HepG2 (cell line): ENCODE data around the gene FLYWCH1. TPM values are rescaled to one million over a fixed set of nuclear protein-coding genes. Genes with fewer than 3 reads are reported as not detected.
A peak's percentile ranks its signal among the peaks of the same experiment; 100 is the strongest.

Source experiments
- CREB1 ChIP-seq, 2 experiments: fragments of 450-650 bp in 1 of 2; IDR thresholded peaks; 2 replicates each; pipeline ENCODE4 v1.6.1; 2016 to 2017; ENCODE audit warnings: control low read depth in 1 of 2, mild to moderate bottlenecking in 1 of 2, missing compliant biosample characterization in 1 of 2, missing genetic modification characterization in 1 of 2
- CREM ChIP-seq, 2 experiments: sonication (generic) in 1 of 2; formaldehyde crosslinking in 1 of 2; IDR thresholded peaks; 2 replicates each; pipeline versions ENCODE4 v1.4.0 to v1.6.1; 2016 to 2020; ENCODE audit warnings: antibody characterized with exemption in 1 of 2, mild to moderate bottlenecking in 1 of 2, missing genetic modification reagents in 1 of 2
- FOXA3 ChIP-seq: IDR thresholded peaks from 2 replicates; pipeline ENCODE4 v1.6.1; 2016; ENCODE audit warnings: missing genetic modification reagents, missing compliant biosample characterization
- IRX3 ChIP-seq: sonication (generic); formaldehyde crosslinking; IDR thresholded peaks from 2 replicates; pipeline ENCODE4 v1.8.1; 2023; ENCODE audit warnings: mild to moderate bottlenecking, low read depth, missing genetic modification reagents, borderline replicate concordance
- KDM5A ChIP-seq: fragments of 200-600 bp; sonication (generic); IDR thresholded peaks from 2 replicates; pipeline ENCODE4 v1.7.0; 2018; ENCODE audit warnings: antibody characterized with exemption, mild to moderate bottlenecking, low read length, borderline replicate concordance
- KLF6 ChIP-seq: IDR thresholded peaks from 2 replicates; pipeline ENCODE4 v1.8.0; 2016; ENCODE audit warnings: missing biosample characterization, missing genetic modification reagents
- MAF1 ChIP-seq: sonication (generic); formaldehyde crosslinking; IDR thresholded peaks from 2 replicates; pipeline ENCODE4 v1.5.0; 2020; ENCODE audit warnings: missing genetic modification reagents, borderline replicate concordance
- NFYB ChIP-seq: sonication (generic); formaldehyde crosslinking; IDR thresholded peaks from 2 replicates; pipeline ENCODE4 v1.4.0; 2020; ENCODE audit warnings: missing genetic modification reagents
- NR2F1 ChIP-seq, 2 experiments: fragments of 450-650 bp in 1 of 2; formaldehyde crosslinking in 1 of 2; IDR thresholded peaks; 2 replicates each; pipeline versions ENCODE4 v1.5.0 to v1.6.1; 2016 to 2020; ENCODE audit warnings: mild to moderate bottlenecking in 1 of 2, missing compliant biosample characterization in 1 of 2, missing genetic modification reagents in 1 of 2, moderate library complexity in 1 of 2
- SOX6 ChIP-seq, 2 experiments: fragments of 450-650 bp in 1 of 2; sonication (generic) in 1 of 2; formaldehyde crosslinking in 1 of 2; IDR thresholded peaks; 2 replicates each; pipeline versions ENCODE4 v1.4.0 to v1.6.1; 2017 to 2020; ENCODE audit warnings: antibody characterized with exemption in 1 of 2, mild to moderate bottlenecking in 1 of 2, missing genetic modification reagents in 1 of 2
- SP5 ChIP-seq: IDR thresholded peaks from 2 replicates; pipeline ENCODE4 v1.6.1; 2016; ENCODE audit warnings: low read depth, borderline replicate concordance
- TBL1XR1 ChIP-seq: fragments of 150-350 bp; IDR thresholded peaks from 2 replicates; pipeline ENCODE4 v1.6.1; 2014; ENCODE audit warnings: borderline replicate concordance, low read length; ENCODE audit not compliant: partially characterized antibody
- ZNF33B ChIP-seq: sonication (generic); formaldehyde crosslinking; IDR thresholded peaks from 2 replicates; pipeline ENCODE4 v1.5.1; 2020; ENCODE audit warnings: mild to moderate bottlenecking, missing genetic modification reagents
- ZNF543 ChIP-seq: sonication (generic); formaldehyde crosslinking; IDR thresholded peaks from 2 replicates; pipeline ENCODE4 v1.4.0; 2020; ENCODE audit warnings: mild to moderate bottlenecking, missing genetic modification reagents
- polyA plus RNA-seq, 8 experiments: library from polyadenylated mRNA; depleted of rRNA in 3 of 8; stranded (reverse) in 7 of 8; unstranded in 1 of 8; fragments of >200 nt; fragmentation: Illumina TruSeq in 4 of 8; extraction: Trizol in 4 of 8; gene quantifications; 2 replicates each; pipeline versions ENCODE4 v1.2.1 to v1.2.3, GENCODE V29; 2011 to 2016; ENCODE audit warnings: low read depth in 4 of 8, missing spikeins in 1 of 8, mixed read lengths in 1 of 8; ENCODE audit not compliant: insufficient read depth in 1 of 8
- total RNA-seq, 5 experiments: library from RNA; depleted of rRNA; stranded (reverse); fragments of >200 nt; fragmentation: Illumina TruSeq; extraction: Trizol; gene quantifications; 2 replicates each; pipeline ENCODE4 v1.2.3, GENCODE V29; 2016; ENCODE audit warnings: low read depth in 1 of 5
- TF ChIP-seq, protein P1 (sequence below): sonication (generic); formaldehyde crosslinking; IDR thresholded peaks from 2 replicates; pipeline ENCODE4 v1.4.0; 2020; ENCODE audit warnings: missing genetic modification reagents
- TF ChIP-seq, protein P2 (sequence below): sonication (generic); formaldehyde crosslinking; IDR thresholded peaks from 2 replicates; pipeline ENCODE4 v1.8.1; 2023; ENCODE audit warnings: mild to moderate bottlenecking, missing genetic modification reagents
- TF ChIP-seq, protein P3 (sequence below): sonication (generic); formaldehyde crosslinking; IDR thresholded peaks from 2 replicates; pipeline ENCODE4 v1.4.0; 2020; ENCODE audit warnings: missing genetic modification reagents, mild to moderate bottlenecking, borderline replicate concordance

The FLYWCH1 gene
- total and polyA plus RNA-seq, 2 of the 13 experiments (the other 11 are each of a cell fraction or from before 2014, with no cell fraction given): 7.3 to 12.4 TPM

DNA sequence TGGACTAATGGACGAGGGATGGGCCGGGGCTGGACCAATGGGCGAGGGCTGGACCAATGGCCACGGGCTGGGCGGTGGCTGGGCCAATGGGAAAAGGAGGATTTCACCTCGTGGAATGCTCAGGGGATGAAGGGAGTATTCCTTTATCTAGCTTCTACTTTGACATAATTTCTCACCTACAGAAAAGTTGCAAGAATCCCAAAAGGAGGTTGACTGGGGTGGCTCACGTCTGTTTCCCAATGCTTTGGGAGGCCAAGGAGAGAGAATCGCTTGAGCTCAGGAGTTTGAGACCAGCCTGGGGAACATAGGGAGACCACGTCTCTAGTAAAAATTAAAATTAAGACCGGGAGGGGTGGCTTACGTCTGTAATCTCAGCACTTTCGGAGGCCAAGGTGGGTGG lies 5.7 kb upstream of the FLYWCH1 start (continued):
- TF ChIP-seq TBL1XR1 (no peak), NFYB (peak; percentile 86), MAF1 (CRISPR knock-in tag) (no peak), KLF6 (CRISPR knock-in tag) (no peak), IRX3 (CRISPR knock-in tag) (no peak), CREB1 (IDR thresholded peaks at IDR 0.05) (0 out of 2 replicates have a peak, but pooled peaks have one; percentile 51), CREB1 (CRISPR knock-in tag; IDR thresholded peaks at IDR 0.05) (no peak), ZNF543 (CRISPR knock-in tag) (no peak), CREM (IDR thresholded peaks at IDR 0.05) (peak; percentile 18; the same call in 1 of the 2 replicates), CREM (CRISPR knock-in tag; IDR thresholded peaks at IDR 0.05) (no peak), KDM5A (no peak), ZNF33B (no peak), FOXA3 (CRISPR knock-in tag) (0 out of 2 replicates have a peak, but pooled peaks have one; percentile 3), NR2F1 (CRISPR knock-in tag; IDR thresholded peaks at IDR 0.05) (no peak), SP5 (CRISPR knock-in tag) (0 out of 2 replicates have a peak, but pooled peaks have one; percentile 3), SOX6 (IDR thresholded peaks at IDR 0.05) (no peak), SOX6 (CRISPR knock-in tag; IDR thresholded peaks at IDR 0.05) (0 out of 2 replicates have a peak, but pooled peaks have one; percentile 10)
- TF ChIP-seq, protein P1, sequence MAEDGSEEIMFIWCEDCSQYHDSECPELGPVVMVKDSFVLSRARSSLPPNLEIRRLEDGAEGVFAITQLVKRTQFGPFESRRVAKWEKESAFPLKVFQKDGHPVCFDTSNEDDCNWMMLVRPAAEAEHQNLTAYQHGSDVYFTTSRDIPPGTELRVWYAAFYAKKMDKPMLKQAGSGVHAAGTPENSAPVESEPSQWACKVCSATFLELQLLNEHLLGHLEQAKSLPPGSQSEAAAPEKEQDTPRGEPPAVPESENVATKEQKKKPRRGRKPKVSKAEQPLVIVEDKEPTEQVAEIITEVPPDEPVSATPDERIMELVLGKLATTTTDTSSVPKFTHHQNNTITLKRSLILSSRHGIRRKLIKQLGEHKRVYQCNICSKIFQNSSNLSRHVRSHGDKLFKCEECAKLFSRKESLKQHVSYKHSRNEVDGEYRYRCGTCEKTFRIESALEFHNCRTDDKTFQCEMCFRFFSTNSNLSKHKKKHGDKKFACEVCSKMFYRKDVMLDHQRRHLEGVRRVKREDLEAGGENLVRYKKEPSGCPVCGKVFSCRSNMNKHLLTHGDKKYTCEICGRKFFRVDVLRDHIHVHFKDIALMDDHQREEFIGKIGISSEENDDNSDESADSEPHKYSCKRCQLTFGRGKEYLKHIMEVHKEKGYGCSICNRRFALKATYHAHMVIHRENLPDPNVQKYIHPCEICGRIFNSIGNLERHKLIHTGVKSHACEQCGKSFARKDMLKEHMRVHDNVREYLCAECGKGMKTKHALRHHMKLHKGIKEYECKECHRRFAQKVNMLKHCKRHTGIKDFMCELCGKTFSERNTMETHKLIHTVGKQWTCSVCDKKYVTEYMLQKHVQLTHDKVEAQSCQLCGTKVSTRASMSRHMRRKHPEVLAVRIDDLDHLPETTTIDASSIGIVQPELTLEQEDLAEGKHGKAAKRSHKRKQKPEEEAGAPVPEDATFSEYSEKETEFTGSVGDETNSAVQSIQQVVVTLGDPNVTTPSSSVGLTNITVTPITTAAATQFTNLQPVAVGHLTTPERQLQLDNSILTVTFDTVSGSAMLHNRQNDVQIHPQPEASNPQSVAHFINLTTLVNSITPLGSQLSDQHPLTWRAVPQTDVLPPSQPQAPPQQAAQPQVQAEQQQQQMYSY: peak; percentile 35; the same call in 1 of the 2 replicates
- TF ChIP-seq, protein P2, sequence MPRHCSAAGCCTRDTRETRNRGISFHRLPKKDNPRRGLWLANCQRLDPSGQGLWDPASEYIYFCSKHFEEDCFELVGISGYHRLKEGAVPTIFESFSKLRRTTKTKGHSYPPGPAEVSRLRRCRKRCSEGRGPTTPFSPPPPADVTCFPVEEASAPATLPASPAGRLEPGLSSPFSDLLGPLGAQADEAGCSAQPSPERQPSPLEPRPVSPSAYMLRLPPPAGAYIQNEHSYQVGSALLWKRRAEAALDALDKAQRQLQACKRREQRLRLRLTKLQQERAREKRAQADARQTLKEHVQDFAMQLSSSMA (CRISPR knock-in tag): 0 out of 2 replicates have a peak, but pooled peaks have one; percentile 2
- TF ChIP-seq, protein P3, sequence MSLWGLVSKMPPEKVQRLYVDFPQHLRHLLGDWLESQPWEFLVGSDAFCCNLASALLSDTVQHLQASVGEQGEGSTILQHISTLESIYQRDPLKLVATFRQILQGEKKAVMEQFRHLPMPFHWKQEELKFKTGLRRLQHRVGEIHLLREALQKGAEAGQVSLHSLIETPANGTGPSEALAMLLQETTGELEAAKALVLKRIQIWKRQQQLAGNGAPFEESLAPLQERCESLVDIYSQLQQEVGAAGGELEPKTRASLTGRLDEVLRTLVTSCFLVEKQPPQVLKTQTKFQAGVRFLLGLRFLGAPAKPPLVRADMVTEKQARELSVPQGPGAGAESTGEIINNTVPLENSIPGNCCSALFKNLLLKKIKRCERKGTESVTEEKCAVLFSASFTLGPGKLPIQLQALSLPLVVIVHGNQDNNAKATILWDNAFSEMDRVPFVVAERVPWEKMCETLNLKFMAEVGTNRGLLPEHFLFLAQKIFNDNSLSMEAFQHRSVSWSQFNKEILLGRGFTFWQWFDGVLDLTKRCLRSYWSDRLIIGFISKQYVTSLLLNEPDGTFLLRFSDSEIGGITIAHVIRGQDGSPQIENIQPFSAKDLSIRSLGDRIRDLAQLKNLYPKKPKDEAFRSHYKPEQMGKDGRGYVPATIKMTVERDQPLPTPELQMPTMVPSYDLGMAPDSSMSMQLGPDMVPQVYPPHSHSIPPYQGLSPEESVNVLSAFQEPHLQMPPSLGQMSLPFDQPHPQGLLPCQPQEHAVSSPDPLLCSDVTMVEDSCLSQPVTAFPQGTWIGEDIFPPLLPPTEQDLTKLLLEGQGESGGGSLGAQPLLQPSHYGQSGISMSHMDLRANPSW (CRISPR knock-in tag): 0 out of 2 replicates have a peak, but pooled peaks have one; percentile 12
- TF ChIP-seq, all 625 proteins: peak for 14
